ENCODE results near the gene SLC30A4.

DNA sequence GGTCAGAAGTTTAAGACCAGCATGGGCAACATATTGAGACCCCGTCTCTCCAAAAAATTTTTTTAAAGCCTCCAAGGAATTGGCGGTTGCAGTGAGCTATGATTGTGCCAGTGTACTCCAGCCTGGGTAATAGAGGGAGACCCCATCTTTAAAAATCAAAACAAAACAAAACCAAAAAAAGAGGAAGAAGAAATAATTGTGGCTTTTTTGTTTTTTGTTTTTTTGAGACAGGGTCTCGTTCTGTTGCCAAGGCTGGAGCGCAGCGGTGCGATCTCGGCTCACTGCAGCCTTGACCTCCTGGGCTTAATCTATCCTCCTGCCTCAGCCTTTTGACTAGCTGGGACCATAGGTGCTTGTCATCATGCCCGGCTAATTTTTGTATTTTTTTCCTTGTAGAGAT lies 4.5 kb upstream of the SLC30A4 start:
- TF ChIP-seq POLR2AphosphoS5 (IDR thresholded peaks at IDR 0.05) = no peak
- TF ChIP-seq, protein P1, sequence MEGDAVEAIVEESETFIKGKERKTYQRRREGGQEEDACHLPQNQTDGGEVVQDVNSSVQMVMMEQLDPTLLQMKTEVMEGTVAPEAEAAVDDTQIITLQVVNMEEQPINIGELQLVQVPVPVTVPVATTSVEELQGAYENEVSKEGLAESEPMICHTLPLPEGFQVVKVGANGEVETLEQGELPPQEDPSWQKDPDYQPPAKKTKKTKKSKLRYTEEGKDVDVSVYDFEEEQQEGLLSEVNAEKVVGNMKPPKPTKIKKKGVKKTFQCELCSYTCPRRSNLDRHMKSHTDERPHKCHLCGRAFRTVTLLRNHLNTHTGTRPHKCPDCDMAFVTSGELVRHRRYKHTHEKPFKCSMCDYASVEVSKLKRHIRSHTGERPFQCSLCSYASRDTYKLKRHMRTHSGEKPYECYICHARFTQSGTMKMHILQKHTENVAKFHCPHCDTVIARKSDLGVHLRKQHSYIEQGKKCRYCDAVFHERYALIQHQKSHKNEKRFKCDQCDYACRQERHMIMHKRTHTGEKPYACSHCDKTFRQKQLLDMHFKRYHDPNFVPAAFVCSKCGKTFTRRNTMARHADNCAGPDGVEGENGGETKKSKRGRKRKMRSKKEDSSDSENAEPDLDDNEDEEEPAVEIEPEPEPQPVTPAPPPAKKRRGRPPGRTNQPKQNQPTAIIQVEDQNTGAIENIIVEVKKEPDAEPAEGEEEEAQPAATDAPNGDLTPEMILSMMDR (IDR thresholded peaks at IDR 0.05) = no peak
